ENCODE results near the gene EBP. TPM values are rescaled to one million over a fixed set of nuclear protein-coding genes. Genes with fewer than 3 reads are reported as not detected.

The EBP gene
- total and polyA plus RNA-seq, 9 of the 15 experiments (the other 6 are each of a cell fraction or from before 2014, with no cell fraction given) = 228 to 987 (median 274) TPM

- no peak for DNase-seq (ENCODE audit: extremely low read depth in 1 of 4, low spot score in 3 of 4)
- no peak overlapping the region for H3K27ac ChIP-seq (ENCODE audit: extremely low read depth, low read depth, low read length)
- no TSS peak for BruUV-seq (replicated peaks)
- no peak overlapping the region for H3K4me3 ChIP-seq
- in situ Hi-C loops (cut with MboI) = loop anchor here (5.0 to 25.0 kb wide), 2 partner anchors 408 to 628 kb away; no protein-coding TSS in a partner anchor
- CTCF ChIA-PET (ENCODE audit: low intra/inter-chr PET ratio) = no interaction called here
- POLR2A ChIA-PET = no interaction called here
- peaks cover 4% of the 10 kb centered on the region for H3K9me1 ChIP-seq (ENCODE audit: control insufficient read depth, insufficient read depth, low read length)
- no peaks in the 10 kb centered on the region for H4K20me1 ChIP-seq (replicated peaks; ENCODE audit: control insufficient read depth, insufficient read depth, low read length)
- H3K4me2 ChIP-seq (ENCODE audit: insufficient read depth, low read length) = no peak overlapping the region
- TF ChIP-seq ZNF445 (CRISPR knock-in tag; IDR thresholded peaks at IDR 0.05; ENCODE audit: low read depth) (no peak), ZBTB43 (CRISPR knock-in tag; IDR thresholded peaks at IDR 0.05) (no peak), SP1 (CRISPR knock-in tag; IDR thresholded peaks at IDR 0.05) (no peak), PREB (CRISPR knock-in tag; IDR thresholded peaks at IDR 0.05) (no peak), ZNF431 (CRISPR knock-in tag; IDR thresholded peaks at IDR 0.05) (no peak), DEAF1 (CRISPR knock-in tag; IDR thresholded peaks at IDR 0.05) (no peak)
- H3K4me1 ChIP-seq (replicated peaks in 1 of 2; ENCODE audit: control insufficient read depth in 2 of 2, insufficient read depth in 2 of 2, low read length in 2 of 2) = peaks cover 5 to 21% of the 10 kb centered on the region in 2 experiments; a peak in 4 of 5 replicates
- H3K27me3 ChIP-seq (ENCODE audit: control insufficient read depth in 2 of 2, insufficient read depth in 2 of 2, low read length in 2 of 2) = no peaks in the 10 kb centered on the region
- H2AFZ ChIP-seq (ENCODE audit: low read depth, low read length) = no peak overlapping the region
- peaks cover 10% of the 10 kb centered on the region; the same call in 2 of the 3 replicates for H3K36me3 ChIP-seq (ENCODE audit: control insufficient read depth, insufficient read depth, low read length)
- 54% methylated on average over 8 of the region's 8 CpGs for WGBS (ENCODE audit: insufficient coverage, low coverage, missing lambda C conversion rate)
- ATAC-seq = no peak
- H3K9ac ChIP-seq (ENCODE audit: insufficient read depth in 1 of 2, low read depth in 2 of 2, low read length in 2 of 2) = no peak overlapping the region
- H3K79me2 ChIP-seq (ENCODE audit: control insufficient read depth, insufficient read depth, low read length) = no peaks in the 10 kb centered on the region
- intact Hi-C loops (cut with micrococcal nuclease) = loop anchor here (10.0 kb wide), 1 partner anchor 656 kb away; the partner anchor contains the start of gene ZNF81
- H3K9me3 ChIP-seq (replicated peaks; ENCODE audit: control insufficient read depth, insufficient read depth, low read depth, low read length) = no peaks in the 10 kb centered on the region
- no peak for FAIRE-seq
These were observed 30.9 kb upstream of the EBP start for GRCh38 chrX:48490661-48491060.
